Karpas-422 (cell line): ENCODE data around the gene SCAF1. TPM values are rescaled to one million over a fixed set of nuclear protein-coding genes. Genes with fewer than 3 reads are reported as not detected.
"Not testable (repeated sequence)": the region's sequence is repeated elsewhere in the genome, so short reads cannot be mapped to it uniquely, and the experiment has no call there.

ENCODE experiments used
- DNase-seq: peaks from one replicate; pipeline ENCODE4 v3.0.0-alpha.2; 2015
- H2AFZ ChIP-seq: fragments of 200-600 bp; sonication (generic); 2 replicates; pipeline ENCODE4 v1.6.1; 2014; ENCODE audit warnings: antibody characterized with exemption, low read length, mixed read lengths
- H3K27ac ChIP-seq: fragments of 200-600 bp; sonication (generic); 2 replicates; pipeline ENCODE4 v1.5.1; 2014; ENCODE audit warnings: mild to moderate bottlenecking, low read length, moderate library complexity
- H3K27me3 ChIP-seq: fragments of 200-600 bp; sonication (generic); 2 replicates; pipeline ENCODE4 v1.6.1; 2014; ENCODE audit warnings: low read length, mixed read lengths
- H3K36me3 ChIP-seq: fragments of 200-600 bp; sonication (generic); 2 replicates; pipeline ENCODE4 v1.6.1; 2014; ENCODE audit warnings: low read length, mixed read lengths; ENCODE audit not compliant: insufficient read depth
- H3K4me1 ChIP-seq: fragments of 200-600 bp; sonication (generic); 2 replicates; pipeline ENCODE4 v1.6.1; 2014; ENCODE audit warnings: mild to moderate bottlenecking, low read length, mixed read lengths
- H3K4me2 ChIP-seq: fragments of 200-600 bp; sonication (generic); 2 replicates; pipeline ENCODE4 v1.6.1; 2014; ENCODE audit warnings: low read length, low read depth, mild to moderate bottlenecking; ENCODE audit not compliant: poor library complexity, severe bottlenecking
- H3K4me3 ChIP-seq: fragments of 200-600 bp; sonication (generic); 2 replicates; pipeline ENCODE4 v1.5.1; 2014; ENCODE audit warnings: mild to moderate bottlenecking, antibody characterized with exemption, low read length, mixed read lengths
- H3K79me2 ChIP-seq: fragments of 200-600 bp; sonication (generic); 2 replicates; pipeline ENCODE4 v1.6.1; 2014; ENCODE audit warnings: mild to moderate bottlenecking, low read length, mixed read lengths
- H3K9ac ChIP-seq: fragments of 200-600 bp; sonication (generic); 2 replicates; pipeline ENCODE4 v1.6.0; 2014; ENCODE audit warnings: low read length
- H3K9me2 ChIP-seq: fragments of 200-600 bp; sonication (generic), shearing (Covaris generic); replicated peaks from 2 replicates; pipeline ENCODE4 v1.6.0; 2014; ENCODE audit warnings: mild to moderate bottlenecking, low read length, moderate library complexity; ENCODE audit not compliant: insufficient read depth
- H3K9me3 ChIP-seq: fragments of 300-700, 200-600 bp; sonication (generic); 2 replicates; pipeline ENCODE4 v1.6.1; 2014; ENCODE audit warnings: low read length, mixed read lengths
- H4K20me1 ChIP-seq: fragments of 200-600 bp; sonication (generic); 2 replicates; pipeline ENCODE4 v1.6.1; 2014; ENCODE audit warnings: mild to moderate bottlenecking, antibody characterized with exemption, low read length, low read depth; ENCODE audit not compliant: insufficient read depth
- total RNA-seq: library from RNA; depleted of rRNA; stranded (reverse); fragments of >200 nt; shearing (Covaris generic); gene quantifications from 2 replicates; pipeline ENCODE4 v1.2.3, GENCODE V29; 2014; ENCODE audit warnings: low replicate concordance

The SCAF1 gene
- total RNA-seq, 1 experiment from 2014 or later = 8.3 TPM

- Histone ChIP-seq H3K9ac (no peak overlapping the region), H3K9me3 (no peaks in the 10 kb centered on the region), H3K36me3 (peaks cover 40% of the 10 kb centered on the region), H3K4me2 (no peak overlapping the region), H3K79me2 (0 out of 2 replicates have a peak, but pooled peaks cover 4% of the 10 kb centered on the region), H3K4me3 (no peak overlapping the region), H3K4me1 (no peaks in the 10 kb centered on the region), H3K27me3 (no peaks in the 10 kb centered on the region), H3K27ac (no peak overlapping the region), H2AFZ (no peak overlapping the region), H4K20me1 (peaks cover 29% of the 10 kb centered on the region), H3K9me2 (no peaks in the 10 kb centered on the region)
- no peak for DNase-seq
Measured at GRCh38 chr19:49626226-49626625, 15.8 kb upstream of the SCAF1 start.

DNA sequence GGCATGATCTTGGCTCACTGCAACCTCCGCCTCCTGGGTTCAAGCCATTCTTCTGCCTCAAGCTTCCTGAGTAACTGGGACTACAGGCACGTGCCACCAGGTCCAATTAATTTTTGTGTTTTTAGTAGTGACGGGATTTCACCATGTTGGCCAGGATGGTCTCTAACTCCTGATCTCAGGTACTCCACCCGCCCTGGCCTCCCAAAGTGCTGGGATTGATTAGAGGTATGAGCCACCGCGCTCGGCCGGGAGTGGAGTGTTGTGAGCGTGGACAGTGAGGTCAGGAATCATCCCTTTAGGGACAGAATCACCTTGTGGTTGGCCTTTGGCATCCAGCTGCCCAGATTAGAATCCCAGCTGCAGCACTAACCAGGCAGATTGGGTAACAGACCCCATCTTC, 12.3 kb upstream of the SCAF1 start:
- no peak for DNase-seq
- Histone ChIP-seq H3K36me3 (peaks cover 22% of the 10 kb centered on the region), H3K9ac (no peak overlapping the region), H3K4me3 (no peak overlapping the region), H3K79me2 (no peaks in the 10 kb centered on the region), H3K4me2 (no peak overlapping the region), H3K27ac (no peak overlapping the region), H4K20me1 (peaks cover 11% of the 10 kb centered on the region; the same call in 1 of the 2 replicates), H2AFZ (no peak overlapping the region), H3K9me2 (no peaks in the 10 kb centered on the region), H3K4me1 (no peaks in the 10 kb centered on the region), H3K27me3 (no peaks in the 10 kb centered on the region), H3K9me3 (no peaks in the 10 kb centered on the region)

DNA sequence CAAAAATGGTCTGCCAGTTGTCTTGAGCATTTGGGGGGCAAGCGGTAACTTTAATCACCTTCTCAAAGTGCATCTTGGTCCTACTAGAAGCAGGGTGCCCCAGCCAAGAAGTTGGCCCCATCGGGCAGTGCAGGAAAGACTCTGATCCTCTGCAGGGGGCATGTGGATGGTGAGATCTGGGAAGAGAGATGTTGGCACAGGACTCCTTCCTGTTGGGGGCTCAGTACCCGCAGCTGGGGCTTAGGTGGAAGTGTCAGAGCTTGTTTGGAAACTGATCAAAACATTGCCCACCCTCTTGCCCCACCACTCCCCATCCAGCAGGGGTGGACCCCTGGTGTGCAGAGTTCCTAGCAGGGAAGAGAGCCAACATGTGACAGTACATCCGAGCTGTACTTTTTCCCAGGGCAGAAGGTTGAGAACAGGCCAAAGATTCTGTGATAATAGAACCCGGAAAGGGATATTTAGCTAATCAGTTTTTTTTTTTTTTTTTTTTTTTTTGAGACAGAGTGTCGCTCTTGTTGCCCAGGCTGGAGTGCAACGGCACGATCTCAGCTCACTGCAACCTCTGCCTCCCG, 10.9 kb upstream of the SCAF1 start:
- Histone ChIP-seq H3K79me2 (no peaks in the 10 kb centered on the region), H4K20me1 (0 out of 2 replicates have a peak, but pooled peaks cover 6% of the 10 kb centered on the region), H3K27me3 (no peaks in the 10 kb centered on the region), H3K4me1 (no peaks in the 10 kb centered on the region), H3K4me2 (no peak overlapping the region), H2AFZ (no peak overlapping the region), H3K4me3 (no peak overlapping the region), H3K9me3 (no peaks in the 10 kb centered on the region), H3K9ac (no peak overlapping the region), H3K27ac (no peak overlapping the region), H3K36me3 (peaks cover 20% of the 10 kb centered on the region), H3K9me2 (no peaks in the 10 kb centered on the region)
- DNase-seq = no peak

DNA sequence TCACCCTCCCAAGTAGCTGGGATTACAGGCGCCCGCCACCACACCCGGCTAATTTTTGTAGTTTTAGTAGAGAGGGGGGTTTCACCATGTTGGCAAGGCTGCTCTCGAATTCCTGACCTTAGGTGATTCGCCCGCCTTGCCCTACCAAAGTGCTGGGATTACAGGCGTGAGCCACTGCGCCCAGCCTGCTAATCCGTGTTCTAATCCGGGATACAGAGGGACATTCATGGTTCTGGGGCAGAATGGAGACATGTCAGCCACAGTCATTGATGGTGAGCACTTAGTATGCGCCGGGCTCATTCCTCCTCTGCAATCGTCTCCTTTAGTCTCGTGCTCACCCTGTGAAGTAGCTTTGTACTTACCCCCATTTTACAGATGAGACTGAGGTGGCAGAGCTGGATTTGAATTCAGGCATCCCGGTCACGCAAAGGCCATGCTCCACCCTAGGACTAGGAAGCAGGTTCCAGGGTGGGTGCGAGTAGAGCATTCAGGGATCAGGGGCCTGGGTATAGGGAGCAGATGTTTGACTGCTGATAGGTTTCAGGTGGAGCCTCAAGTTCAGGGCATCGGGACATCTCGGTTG, 10.3 kb upstream of the SCAF1 start:
- H3K79me2 ChIP-seq = no peaks in the 10 kb centered on the region
- H3K36me3 ChIP-seq = peaks cover 15% of the 10 kb centered on the region
- no peak overlapping the region for H3K27ac ChIP-seq
- 0 out of 2 replicates have a peak, but pooled peaks cover 6% of the 10 kb centered on the region for H4K20me1 ChIP-seq
- no peak overlapping the region for H3K9ac ChIP-seq
- no peak for DNase-seq
- H3K4me2 ChIP-seq = no peak overlapping the region
- no peaks in the 10 kb centered on the region for H3K9me2 ChIP-seq
- H3K4me3 ChIP-seq = no peak overlapping the region
- H2AFZ ChIP-seq = no peak overlapping the region
- H3K27me3 ChIP-seq = no peaks in the 10 kb centered on the region
- H3K4me1 ChIP-seq = no peaks in the 10 kb centered on the region
- H3K9me3 ChIP-seq = no peaks in the 10 kb centered on the region

DNA sequence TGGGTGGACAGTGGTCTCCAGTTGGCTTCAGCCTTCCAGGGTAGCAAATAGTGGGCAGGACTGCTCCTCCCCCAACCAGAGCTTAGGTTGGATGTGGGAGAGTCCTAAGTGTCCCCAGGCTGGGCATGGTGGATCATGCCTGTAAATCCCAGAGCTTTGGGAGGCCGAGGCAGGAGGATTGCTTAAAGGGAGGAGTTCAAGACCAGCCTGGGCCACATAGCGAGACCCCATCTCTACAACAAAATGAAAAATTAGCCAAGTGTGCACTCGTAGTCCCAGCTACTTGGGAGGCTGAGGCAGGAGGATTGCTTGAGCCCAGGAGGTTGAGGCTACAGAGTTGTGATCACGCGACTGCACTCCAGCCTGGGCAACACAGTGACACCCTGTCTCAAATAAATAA, 9.4 kb upstream of the SCAF1 start:
- no peak overlapping the region for H2AFZ ChIP-seq
- no peak overlapping the region for H3K4me3 ChIP-seq
- no peak for DNase-seq
- no peaks in the 10 kb centered on the region for H3K27me3 ChIP-seq
- 0 out of 2 replicates have a peak, but pooled peaks cover 6% of the 10 kb centered on the region for H4K20me1 ChIP-seq
- no peaks in the 10 kb centered on the region for H3K79me2 ChIP-seq
- no peaks in the 10 kb centered on the region for H3K4me1 ChIP-seq
- H3K4me2 ChIP-seq = no peak overlapping the region
- H3K36me3 ChIP-seq = peaks cover 9% of the 10 kb centered on the region
- no peaks in the 10 kb centered on the region for H3K9me3 ChIP-seq
- H3K9me2 ChIP-seq = no peaks in the 10 kb centered on the region
- no peak overlapping the region for H3K9ac ChIP-seq
- no peak overlapping the region for H3K27ac ChIP-seq

DNA sequence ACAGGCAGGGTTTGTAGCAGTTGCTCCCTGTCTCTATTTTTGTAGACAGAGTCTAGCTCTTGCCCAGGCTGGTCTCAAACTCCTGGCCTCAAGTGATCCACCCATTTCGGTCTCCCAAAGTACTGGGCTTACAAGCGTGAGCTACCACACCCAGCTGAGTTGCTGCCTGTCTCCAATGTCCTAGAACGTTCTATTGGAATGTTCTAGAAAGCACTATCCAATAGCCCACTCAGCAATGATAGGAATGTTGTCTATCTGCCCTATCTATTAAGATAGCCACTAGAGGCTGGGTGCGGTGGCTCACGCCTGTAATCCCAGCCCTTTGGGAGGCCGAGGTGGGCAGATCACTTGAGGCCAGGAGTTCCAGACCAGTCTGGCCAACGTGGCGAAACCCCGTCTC, 8.7 kb upstream of the SCAF1 start:
- H3K79me2 ChIP-seq, H3K27me3 ChIP-seq, H3K4me1 ChIP-seq, H3K27ac ChIP-seq, DNase-seq, H3K9me3 ChIP-seq, H3K36me3 ChIP-seq, H3K9me2 ChIP-seq, H2AFZ ChIP-seq, H3K9ac ChIP-seq, H3K4me2 ChIP-seq, H4K20me1 ChIP-seq, H3K4me3 ChIP-seq: not testable (repeated sequence)

- H3K4me3 ChIP-seq = no peak overlapping the region
- H2AFZ ChIP-seq = no peak overlapping the region
- H3K9me2 ChIP-seq = no peaks in the 10 kb centered on the region
- H3K4me1 ChIP-seq = peaks cover 8% of the 10 kb centered on the region
- no peak for DNase-seq
- H4K20me1 ChIP-seq = peaks cover 14% of the 10 kb centered on the region; the same call in 1 of the 2 replicates
- no peak overlapping the region for H3K4me2 ChIP-seq
- no peaks in the 10 kb centered on the region for H3K9me3 ChIP-seq
- H3K79me2 ChIP-seq = no peaks in the 10 kb centered on the region
- H3K9ac ChIP-seq = no peak overlapping the region
- H3K36me3 ChIP-seq = no peaks in the 10 kb centered on the region
- no peaks in the 10 kb centered on the region for H3K27me3 ChIP-seq
- H3K27ac ChIP-seq = no peak overlapping the region
Measured at GRCh38 chr19:49635530-49636232, 6.3 kb upstream of the SCAF1 start.

- no peak overlapping the region for H3K9ac ChIP-seq
- no peaks in the 10 kb centered on the region for H3K27me3 ChIP-seq
- no peaks in the 10 kb centered on the region for H3K36me3 ChIP-seq
- H3K4me2 ChIP-seq = no peak overlapping the region
- no peak overlapping the region for H3K27ac ChIP-seq
- no peaks in the 10 kb centered on the region for H3K9me2 ChIP-seq
- peaks cover 14% of the 10 kb centered on the region for H3K4me1 ChIP-seq
- no peak for DNase-seq
- H4K20me1 ChIP-seq = peaks cover 14% of the 10 kb centered on the region; the same call in 1 of the 2 replicates
- no peaks in the 10 kb centered on the region for H3K79me2 ChIP-seq
- no peaks in the 10 kb centered on the region for H3K9me3 ChIP-seq
- H2AFZ ChIP-seq = no peak overlapping the region
- no peak overlapping the region for H3K4me3 ChIP-seq
Measured at GRCh38 chr19:49636233-49636932, 5.6 kb upstream of the SCAF1 start.
